CD14-positive monocyte (primary cell): Measurements from ENCODE around the gene MACROD1. TPM values are rescaled to one million over a fixed set of nuclear protein-coding genes. Genes with fewer than 3 reads are reported as not detected.
"Not testable (repeated sequence)": the region's sequence is repeated elsewhere in the genome, so short reads cannot be mapped to it uniquely, and the experiment has no call there.

ENCODE experiments used
- DNase-seq, 3 donors: peaks; one replicate each; pipeline ENCODE4 v3.0.0-alpha.2; 2011 to 2022
- H2AFZ ChIP-seq: 2 replicates; pipeline ENCODE4 v1.6.0; 2012; ENCODE audit warnings: mild to moderate bottlenecking, low read depth, low read length, inconsistent platforms; ENCODE audit not compliant: insufficient read depth, poor library complexity, severe bottlenecking
- H3K27ac ChIP-seq, 2 donors: 1 replicate in 1 of 2; 2 replicates in 1 of 2; pipeline ENCODE4 v1.5.1; 2012 to 2013; ENCODE audit warnings: low read length in 2 of 2, control low read depth in 1 of 2, inconsistent platforms in 1 of 2, low read depth in 1 of 2, mild to moderate bottlenecking in 1 of 2
- H3K27me3 ChIP-seq, 2 donors: one replicate each; pipeline versions ENCODE4 v1.6.0 to v1.6.1; 2011 to 2013; ENCODE audit warnings: low read length in 2 of 2; ENCODE audit not compliant: control insufficient read depth in 2 of 2, insufficient read depth in 2 of 2
- H3K36me3 ChIP-seq, 2 donors: replicated peaks in 1 of 2; 1 replicate in 1 of 2; 2 replicates in 1 of 2; pipeline versions ENCODE4 v1.5.1 to v1.6.1; 2012 to 2013; ENCODE audit warnings: low read length in 2 of 2, control low read depth in 1 of 2, inconsistent platforms in 1 of 2, mild to moderate bottlenecking in 1 of 2; ENCODE audit not compliant: insufficient read depth in 2 of 2, control insufficient read depth in 1 of 2
- H3K4me1 ChIP-seq, 2 donors: 1 replicate in 1 of 2; 2 replicates in 1 of 2; pipeline versions ENCODE4 v1.5.1 to v1.6.1; 2012 to 2013; ENCODE audit warnings: low read length in 2 of 2, control low read depth in 1 of 2, inconsistent platforms in 1 of 2, mild to moderate bottlenecking in 1 of 2, moderate library complexity in 1 of 2; ENCODE audit not compliant: insufficient read depth in 2 of 2, control insufficient read depth in 1 of 2
- H3K4me2 ChIP-seq: replicated peaks from 2 replicates; pipeline ENCODE3; 2012; ENCODE audit warnings: low read length, moderate library complexity, mild to moderate bottlenecking; ENCODE audit not compliant: poor library complexity, severe bottlenecking; ENCODE audit errors: extremely low read depth
- H3K4me3 ChIP-seq, 3 experiments: fragments of 200-600 bp in 1 of 3; sonication (generic) in 1 of 3; replicated peaks in 1 of 3; 1 replicate in 2 of 3; 2 replicates in 1 of 3; pipeline ENCODE4 v1.5.1; 2011 to 2013; ENCODE audit warnings: low read length in 3 of 3, mild to moderate bottlenecking in 3 of 3, control low read depth in 2 of 3, low read depth in 2 of 3, inconsistent platforms in 1 of 3, moderate library complexity in 1 of 3
- H3K79me2 ChIP-seq: 2 replicates; pipeline ENCODE4 v1.6.0; 2012; ENCODE audit warnings: mild to moderate bottlenecking, control low read depth, inconsistent platforms, low read length, moderate library complexity; ENCODE audit not compliant: insufficient read depth
- H3K9ac ChIP-seq: 2 replicates; pipeline ENCODE4 v1.6.0; 2017; ENCODE audit warnings: low read length, mild to moderate bottlenecking; ENCODE audit not compliant: insufficient read depth, poor library complexity, severe bottlenecking
- H3K9me3 ChIP-seq, 2 donors: replicated peaks in 1 of 2; 1 replicate in 1 of 2; 2 replicates in 1 of 2; pipeline versions ENCODE4 v1.5.1 to v1.6.1; 2012 to 2013; ENCODE audit warnings: low read length in 2 of 2, control low read depth in 1 of 2; ENCODE audit not compliant: control insufficient read depth in 1 of 2, insufficient read depth in 1 of 2
- H4K20me1 ChIP-seq: 2 replicates; pipeline ENCODE4 v1.6.0; 2012; ENCODE audit warnings: mild to moderate bottlenecking, low read length, control low read depth, moderate library complexity; ENCODE audit not compliant: insufficient read depth
- H3K27ac Mint-ChIP-seq, 7 donors: one replicate each; pipeline ENCODE4 v1.8.0; 2020; ENCODE audit warnings: mild to moderate bottlenecking in 7 of 7, mixed read lengths in 7 of 7, moderate library complexity in 6 of 7, inconsistent platforms in 2 of 7
- H3K27me3 Mint-ChIP-seq, 3 donors: one replicate each; pipeline ENCODE4 v1.8.0; 2021 to 2022; ENCODE audit warnings: low read depth in 3 of 3, mild to moderate bottlenecking in 3 of 3, mixed read lengths in 3 of 3, moderate library complexity in 3 of 3, inconsistent platforms in 1 of 3
- H3K36me3 Mint-ChIP-seq, 2 donors: one replicate each; pipeline ENCODE4 v1.8.0; 2020; ENCODE audit warnings: mixed read lengths in 2 of 2, inconsistent platforms in 1 of 2, mild to moderate bottlenecking in 1 of 2
- H3K4me1 Mint-ChIP-seq: one replicate; pipeline ENCODE4 v1.8.0; 2020; ENCODE audit warnings: mild to moderate bottlenecking, mixed read lengths
- H3K4me3 Mint-ChIP-seq, 2 donors: one replicate each; pipeline ENCODE4 v1.8.0; 2020; ENCODE audit warnings: mild to moderate bottlenecking in 2 of 2, mixed read lengths in 2 of 2, moderate library complexity in 1 of 2
- H3K9me3 Mint-ChIP-seq, 7 donors: one replicate each; pipeline ENCODE4 v1.8.0; 2020 to 2022; ENCODE audit warnings: mixed read lengths in 7 of 7, mild to moderate bottlenecking in 6 of 7, moderate library complexity in 6 of 7, inconsistent platforms in 2 of 7
- CTCF ChIP-seq: fragments of 200-600 bp; IDR thresholded peaks from one replicate; pipeline ENCODE4 v1.8.0; 2022; ENCODE audit warnings: antibody characterized with exemption, mild to moderate bottlenecking
- WGBS: methylation state at CpG from one replicate; pipeline ENCODE4 v1.1.5; 2013; ENCODE audit warnings: missing lambda C conversion rate; ENCODE audit not compliant: insufficient coverage; 5-methylcytosine and 5-hydroxymethylcytosine counted together
- intact Hi-C, 2 donors: fragments of 100-400 bp; cut with micrococcal nuclease; formaldehyde crosslinking; loops; one replicate each; pipeline versions ENCODE4 v1.15.0 to v1.15.1; 2023
- polyA plus RNA-seq, 3 donors: library from polyadenylated mRNA; depleted of rRNA in 1 of 3; unstranded in 2 of 3; stranded (reverse) in 1 of 3; fragments of 300-500 nt in 2 of 3; fragments of >200 nt in 1 of 3; fragmentation: Illumina TruSeq in 2 of 3; gene quantifications; 1 replicate in 2 of 3; 2 replicates in 1 of 3; pipeline ENCODE4 v1.2.3, GENCODE V29; 2012 to 2021

MACROD1 gene
- polyA plus RNA-seq, 3 donors = 1.5 to 2.4 (median 2.2) TPM

DNA sequence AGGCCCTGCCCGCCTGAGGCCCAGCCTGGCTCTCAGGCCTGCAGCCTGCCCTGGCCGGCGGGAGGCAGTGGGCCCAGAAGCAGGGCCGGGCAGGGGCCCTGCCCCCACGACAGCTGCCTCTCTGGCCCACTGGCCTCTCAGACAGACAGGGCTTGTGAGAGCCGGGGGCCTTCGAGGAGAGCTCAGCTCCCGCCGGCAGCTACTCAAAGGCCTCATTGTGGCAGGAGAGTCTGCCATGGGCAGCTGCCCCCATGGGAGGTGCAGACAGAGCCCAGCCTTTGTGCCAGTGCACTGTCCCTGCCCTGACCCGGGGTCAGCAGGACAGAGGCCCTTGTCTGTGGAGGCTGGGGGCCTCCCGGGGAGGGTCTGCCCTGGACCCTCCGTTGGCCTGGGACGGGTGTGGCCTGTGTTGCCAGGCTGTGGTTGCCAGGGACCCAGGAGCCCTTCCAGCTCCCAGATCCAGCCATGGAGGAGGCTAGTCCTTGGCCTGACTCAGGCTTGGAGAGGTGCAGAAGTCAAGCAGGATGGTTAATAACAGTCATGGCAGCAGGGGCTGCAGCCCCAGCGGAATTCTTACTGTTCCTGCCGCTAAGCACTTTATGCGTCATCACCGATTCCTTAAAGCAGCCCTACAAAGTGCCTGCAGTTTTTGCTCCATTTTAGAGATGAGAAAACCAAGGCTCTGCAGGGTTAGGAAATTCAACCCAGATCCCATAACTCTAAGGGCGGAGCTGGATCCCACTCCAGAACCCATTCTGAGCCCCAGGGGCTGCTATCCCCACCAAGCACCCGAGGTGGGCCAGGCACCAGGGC is 117.7 kb downstream of the MACROD1 start:
- Mint-ChIP-seq H3K27ac (peak overlapping the region in 1 of 7 donors; percentile 36), H3K9me3 (no peaks in the 10 kb centered on the region), H3K27me3 (peaks cover 0 to 1% (median 0%) of the 10 kb centered on the region in 3 donors), H3K36me3 (no peaks in the 10 kb centered on the region), H3K4me1 (peaks cover 10% of the 10 kb centered on the region), H3K4me3 (no peak overlapping the region)
- Histone ChIP-seq H3K4me3 (no peak overlapping the region), H2AFZ (peak overlapping the region; percentile 70), H4K20me1 (no peaks in the 10 kb centered on the region), H3K4me1 (peaks cover 14 to 16% of the 10 kb centered on the region in 2 donors), H3K9ac (no peak overlapping the region), H3K79me2 (no peaks in the 10 kb centered on the region), H3K4me2 (no peak overlapping the region), H3K36me3 (no peaks in the 10 kb centered on the region), H3K27me3 (no peaks in the 10 kb centered on the region), H3K27ac (no peak overlapping the region), H3K9me3 (no peaks in the 10 kb centered on the region)
- DNase-seq = no peak
- intact Hi-C loops = no loop called here
- TF ChIP-seq CTCF = no peak
- WGBS = 87% methylated on average over 17 of the region's 19 CpGs

DNA sequence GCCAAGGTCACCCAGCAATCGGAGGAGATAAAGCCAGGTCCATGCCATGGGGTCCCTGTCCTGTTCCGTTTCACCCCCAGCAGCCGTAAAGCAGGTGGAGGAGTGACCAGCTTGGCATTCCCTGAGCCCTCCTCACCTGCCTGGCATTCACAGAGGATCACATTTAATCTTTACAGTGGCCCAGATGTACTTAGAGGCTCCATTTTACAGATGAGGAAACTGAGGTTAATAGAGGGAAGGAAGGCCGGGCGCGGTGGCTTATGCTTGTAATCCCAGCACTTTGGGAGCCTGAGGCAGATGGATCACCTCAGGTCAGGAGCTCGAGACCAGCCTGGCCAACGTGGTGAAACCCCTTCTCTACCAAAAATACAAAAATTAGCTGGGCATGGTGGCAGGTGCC is 118.5 kb downstream of the MACROD1 start:
- H3K27me3 Mint-ChIP-seq, intact Hi-C loops, H3K79me2 ChIP-seq, H3K4me1 Mint-ChIP-seq, H3K9ac ChIP-seq, H4K20me1 ChIP-seq, H3K27me3 ChIP-seq, H2AFZ ChIP-seq, H3K27ac ChIP-seq, H3K9me3 Mint-ChIP-seq, DNase-seq, H3K4me2 ChIP-seq, H3K4me3 ChIP-seq, H3K9me3 ChIP-seq, H3K36me3 Mint-ChIP-seq, H3K36me3 ChIP-seq: not testable (repeated sequence)
- H3K27ac Mint-ChIP-seq = peak overlapping the region in 2 of 7 donors; percentile 36 to 68
- 98% methylated on average over 7 of the region's 8 CpGs for WGBS
- H3K4me1 ChIP-seq = peaks cover 14 to 16% of the 10 kb centered on the region in 2 donors
- H3K4me3 Mint-ChIP-seq = peak overlapping the region in 1 of 2 donors; percentile 42
